NCI-H345 treated with DMSO at 0.1 percent for 48 hours (cell line): ENCODE data around the gene FNDC3B.
"Not testable (repeated sequence)": the region's sequence is repeated elsewhere in the genome, so short reads cannot be mapped to it uniquely, and the experiment has no call there.

Experiments used
- DNase-seq: peaks from one replicate; lab custom pipeline; 2025; ENCODE audit not compliant: unreplicated experiment; lab: John Stamatoyannopoulos, UW

The FNDC3B gene

DNA sequence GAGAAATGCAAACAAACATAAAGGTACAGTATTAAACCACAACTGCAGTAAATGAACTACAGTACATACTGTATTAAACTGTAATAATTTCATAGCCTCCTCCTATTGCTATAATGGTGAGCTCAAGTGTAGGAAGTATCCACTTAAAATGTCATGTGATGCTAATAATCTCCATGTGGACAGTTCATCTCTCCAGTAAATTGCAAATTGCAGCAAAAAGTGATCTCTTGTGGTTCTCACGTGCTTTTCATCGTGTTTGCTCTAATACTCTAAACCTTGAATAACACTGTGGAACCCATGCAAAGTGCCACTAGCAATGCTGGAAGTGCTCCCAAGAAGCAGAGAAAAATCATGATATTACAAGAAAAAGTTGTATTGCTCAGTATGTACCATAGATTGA, 9.2 kb upstream of the FNDC3B start:
- no peak for DNase-seq

DNA sequence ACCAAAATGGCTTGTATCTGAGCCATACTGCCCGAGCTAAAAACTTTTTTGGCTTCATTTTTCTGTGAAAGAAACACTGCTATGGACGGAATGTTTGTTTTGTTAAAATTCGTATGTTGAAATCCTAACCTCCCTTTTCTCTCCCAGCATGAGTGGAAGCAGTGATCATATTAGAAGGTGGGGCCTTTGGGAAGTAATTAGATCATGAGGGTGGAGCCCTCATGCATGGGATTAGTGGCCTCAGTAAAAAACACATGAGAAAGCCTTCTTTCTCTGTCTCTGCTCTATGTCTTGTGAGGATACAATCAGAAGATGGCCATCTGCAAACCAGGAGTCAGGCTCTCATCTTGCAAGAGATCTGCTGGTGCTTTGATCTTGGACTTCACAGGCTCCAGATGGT, 7.4 kb upstream of the FNDC3B start:
- DNase-seq = no peak

DNA sequence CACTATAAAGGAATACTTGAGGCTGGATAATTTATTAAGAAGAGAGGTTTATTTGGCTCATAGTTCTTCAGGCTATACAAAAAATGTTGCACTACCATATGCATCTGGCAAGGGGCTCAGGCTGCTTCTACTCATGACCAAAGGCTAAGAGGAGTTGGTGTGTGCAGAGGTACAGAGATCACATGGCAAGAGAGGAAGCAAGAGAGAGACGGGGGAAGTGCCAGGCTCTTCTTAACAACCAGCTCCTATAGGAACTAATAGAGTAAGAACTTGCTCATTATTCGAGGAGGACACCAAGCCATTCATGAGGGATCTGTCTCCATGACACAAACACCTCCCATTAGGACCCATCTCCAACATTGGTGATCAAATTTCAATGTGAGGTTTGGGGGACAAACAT, 6.0 kb upstream of the FNDC3B start:
- no peak for DNase-seq

DNA sequence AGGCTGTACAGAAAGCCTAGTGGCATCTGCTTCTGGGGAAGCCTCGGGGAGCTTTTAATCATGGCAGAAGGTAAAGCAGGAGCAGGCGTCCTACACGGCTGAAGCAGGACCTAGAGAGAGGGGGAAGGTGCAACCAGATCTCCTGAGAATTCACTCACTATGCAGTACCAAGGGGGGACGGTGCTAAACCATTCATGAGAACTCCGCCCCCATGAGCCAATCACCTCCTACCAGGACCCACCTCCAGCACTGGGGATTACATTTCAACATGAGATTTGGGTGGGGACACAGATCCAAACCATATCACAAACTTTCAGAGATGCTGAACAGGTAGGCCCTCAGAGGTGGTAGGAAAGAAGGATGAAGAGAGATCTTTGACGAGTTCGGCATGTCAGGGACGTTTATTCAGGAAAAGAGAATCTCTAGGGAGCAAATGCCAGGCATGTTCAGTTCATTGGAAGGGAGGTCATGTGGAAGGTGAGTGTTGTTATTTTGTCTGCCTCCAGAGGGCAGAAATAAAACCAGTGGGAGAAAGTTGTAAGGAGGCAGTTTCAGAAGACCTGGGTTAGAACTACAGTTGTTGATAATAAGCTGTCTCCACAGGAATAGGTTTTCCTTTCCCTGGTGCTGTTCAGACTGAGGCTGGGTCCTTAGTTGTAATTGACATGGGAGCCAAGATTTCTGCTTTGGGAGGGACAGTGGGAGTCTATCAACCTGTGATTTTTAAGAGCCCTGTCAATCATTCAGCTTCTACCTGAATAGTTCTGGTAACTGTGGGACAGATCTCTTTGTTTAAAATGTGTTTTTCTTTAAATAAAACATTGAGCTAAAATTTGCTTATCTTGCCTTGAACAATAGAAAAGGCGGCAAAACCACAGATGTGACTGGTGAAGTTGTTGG, 4.3 kb upstream of the FNDC3B start:
- no peak for DNase-seq

DNA sequence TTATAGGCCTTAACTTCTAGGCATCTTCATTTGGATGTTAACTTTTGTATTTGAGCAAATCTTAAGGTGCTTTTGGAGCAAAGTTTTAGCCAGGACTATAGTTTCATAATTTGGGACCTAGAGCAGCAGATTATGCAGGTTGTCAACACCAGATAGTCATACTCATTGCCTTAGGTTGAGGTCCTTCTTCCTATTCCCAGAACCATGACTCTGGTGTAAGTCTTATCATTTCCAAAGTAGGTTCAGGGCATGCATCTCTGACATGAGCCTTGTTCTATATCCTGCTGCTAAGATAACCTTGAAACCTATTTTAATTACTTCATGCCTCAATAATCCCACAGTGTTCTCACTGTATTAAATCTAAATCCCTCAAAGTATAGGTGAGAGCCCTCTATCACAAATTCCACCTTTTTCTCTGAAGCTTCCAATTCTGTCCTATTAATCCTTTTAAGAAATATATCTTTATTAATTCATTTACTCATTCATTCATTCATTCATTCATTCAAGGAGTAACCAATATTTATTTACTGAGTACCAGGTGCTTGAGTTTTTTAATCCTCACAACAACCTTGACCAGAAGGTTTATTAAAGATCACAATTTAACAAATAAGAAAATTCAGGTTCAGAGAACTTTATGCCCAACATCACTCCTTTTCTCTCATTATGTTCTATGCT, 2.7 kb upstream of the FNDC3B start:
- DNase-seq = no peak

DNA sequence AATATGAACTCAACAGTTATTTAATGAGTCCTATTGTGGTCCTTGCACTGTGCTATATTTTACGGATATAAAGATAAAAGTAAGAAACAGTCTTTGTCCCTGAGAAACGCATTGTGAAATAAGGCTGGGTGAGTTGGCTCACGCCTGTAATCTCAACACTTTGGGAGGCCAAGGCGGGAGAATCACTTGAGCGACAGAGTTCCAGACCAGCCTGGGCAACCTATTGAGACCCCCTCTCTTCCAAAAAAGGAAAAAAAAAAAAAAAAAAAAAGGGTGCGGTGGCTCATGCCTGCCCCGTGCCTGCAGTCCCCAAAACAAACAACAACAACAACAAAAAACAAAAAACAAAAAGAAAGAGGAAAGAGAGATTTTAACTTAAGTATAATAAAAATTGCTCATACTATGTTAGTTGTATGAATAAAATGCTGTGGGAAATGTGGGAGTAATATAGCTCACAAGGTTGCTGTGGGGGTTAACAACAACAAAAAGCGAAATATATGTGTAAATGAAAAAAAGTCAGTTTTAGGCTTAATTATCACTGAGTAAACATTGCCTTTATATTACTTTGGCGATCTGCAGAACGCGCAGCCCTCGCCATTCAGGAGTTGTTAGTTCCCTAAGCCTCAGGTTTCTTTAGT, 461 bp upstream of the FNDC3B start:
- DNase-seq = no peak

DNA sequence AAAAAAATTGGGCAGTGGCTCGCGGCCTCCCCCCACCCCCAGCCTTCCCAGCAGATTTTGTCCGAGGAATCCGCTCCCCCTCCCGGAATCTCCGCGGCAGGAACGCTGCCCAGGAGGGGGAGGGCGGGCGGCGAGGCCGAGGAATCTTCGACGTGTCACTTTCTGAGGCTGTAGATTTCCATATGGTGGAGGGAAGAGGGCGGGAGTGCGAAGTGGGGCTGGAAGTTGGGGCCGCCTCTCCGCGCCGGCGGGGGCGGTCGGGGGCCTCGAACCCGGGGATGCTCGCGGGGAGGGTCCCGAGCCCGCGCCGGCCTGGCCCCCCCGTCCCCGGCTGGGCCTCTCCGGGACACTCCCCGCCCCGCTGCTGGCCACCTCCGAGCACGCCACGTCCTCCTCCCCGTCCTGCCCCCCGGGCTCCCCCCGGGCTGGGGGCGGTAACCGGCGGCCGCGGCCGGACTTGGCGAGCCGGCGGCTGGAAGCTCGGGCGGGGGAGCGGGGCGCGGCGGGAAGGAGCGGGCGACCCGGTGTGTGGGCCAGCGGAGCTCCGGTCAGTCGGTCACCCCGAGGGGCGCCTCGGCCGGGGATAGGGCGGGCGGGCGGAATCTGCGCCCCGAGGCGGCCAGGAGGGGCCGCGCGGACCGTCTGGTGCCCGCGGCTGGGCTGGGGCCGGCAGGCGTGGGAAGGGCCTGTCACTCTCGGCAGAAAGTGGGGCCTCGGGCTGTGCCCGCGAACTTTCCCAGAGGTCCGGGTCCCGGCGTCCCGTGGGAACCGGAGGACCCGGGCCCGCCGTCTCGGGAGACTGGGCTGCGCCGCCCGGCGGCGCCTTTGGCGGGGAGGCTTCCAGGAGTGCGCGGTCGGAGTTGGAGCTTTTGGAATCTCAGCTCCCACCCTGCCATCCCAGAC, 951 bp downstream of the FNDC3B start:
- DNase-seq = no peak

DNA sequence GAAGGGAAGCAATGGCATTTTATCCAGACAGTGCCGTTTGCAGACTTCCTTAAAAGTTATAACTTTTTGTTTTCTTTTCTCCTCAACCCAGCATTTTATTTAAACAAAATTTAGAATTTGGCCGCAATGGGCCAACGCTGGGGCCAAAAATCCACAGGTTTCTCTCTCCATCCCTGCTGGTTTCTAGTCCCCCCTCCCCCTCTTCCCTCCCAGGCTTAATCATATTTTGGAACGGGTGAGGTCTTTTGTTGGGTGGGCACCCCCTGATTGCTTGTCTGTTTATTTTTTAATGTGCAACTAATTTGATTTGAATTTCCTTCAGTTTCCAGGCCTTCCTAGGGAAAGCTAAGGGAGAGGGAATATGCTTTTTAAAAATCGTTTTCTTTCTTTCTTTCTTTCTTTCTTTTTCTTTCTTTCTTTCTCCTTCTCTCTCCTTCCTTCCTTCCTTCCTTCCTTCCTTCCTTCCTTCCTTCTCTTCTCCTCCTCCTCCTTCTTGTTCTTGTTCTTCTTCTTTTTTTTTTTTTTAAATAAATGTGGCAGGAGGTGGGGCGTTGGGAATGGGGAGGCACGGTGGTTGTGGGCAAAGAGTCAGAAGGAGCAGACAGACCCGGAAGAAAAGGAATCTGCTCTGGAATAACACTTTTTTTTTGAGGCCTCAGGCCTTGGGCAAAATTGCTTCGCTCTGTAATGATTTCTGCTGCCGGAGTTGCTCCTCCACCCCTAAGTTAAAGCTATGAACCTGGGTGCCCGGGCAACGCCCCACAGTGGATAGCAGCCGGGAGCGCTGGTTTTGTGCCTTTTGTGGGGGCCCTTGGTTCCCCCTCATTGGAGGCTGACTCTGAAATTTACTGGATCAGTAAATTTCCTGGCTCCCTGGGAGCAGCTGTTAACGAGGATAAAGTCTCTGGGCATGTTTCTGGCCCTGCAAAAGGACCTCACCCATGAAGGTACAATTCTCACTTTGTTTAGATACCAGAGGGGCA, 1.9 kb downstream of the FNDC3B start:
- no peak for DNase-seq

DNA sequence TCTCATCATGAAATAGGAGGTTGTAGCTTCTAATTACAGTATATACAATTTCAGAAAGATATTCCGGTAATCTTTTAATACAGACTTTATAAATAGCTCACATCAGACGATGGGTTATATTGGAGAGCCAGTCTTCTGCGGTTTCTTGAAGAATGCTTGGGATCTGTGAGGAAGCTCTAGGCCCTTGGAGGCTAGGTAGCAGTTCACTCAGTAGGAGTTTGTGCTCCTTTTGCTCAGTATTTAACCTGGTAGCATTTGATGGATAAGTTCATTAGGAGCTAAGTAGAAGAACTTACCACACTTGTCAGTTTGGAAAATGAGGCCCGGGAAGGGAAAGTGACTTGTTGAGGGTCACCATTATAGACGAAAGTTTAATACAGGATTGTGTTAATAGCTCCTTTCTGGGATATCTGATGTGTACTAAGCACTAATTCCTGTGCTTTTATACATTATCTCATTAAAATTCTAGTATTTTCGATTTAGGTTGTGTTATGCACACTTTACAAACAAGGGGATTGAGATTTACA, 2.8 kb downstream of the FNDC3B start:
- no peak for DNase-seq

DNA sequence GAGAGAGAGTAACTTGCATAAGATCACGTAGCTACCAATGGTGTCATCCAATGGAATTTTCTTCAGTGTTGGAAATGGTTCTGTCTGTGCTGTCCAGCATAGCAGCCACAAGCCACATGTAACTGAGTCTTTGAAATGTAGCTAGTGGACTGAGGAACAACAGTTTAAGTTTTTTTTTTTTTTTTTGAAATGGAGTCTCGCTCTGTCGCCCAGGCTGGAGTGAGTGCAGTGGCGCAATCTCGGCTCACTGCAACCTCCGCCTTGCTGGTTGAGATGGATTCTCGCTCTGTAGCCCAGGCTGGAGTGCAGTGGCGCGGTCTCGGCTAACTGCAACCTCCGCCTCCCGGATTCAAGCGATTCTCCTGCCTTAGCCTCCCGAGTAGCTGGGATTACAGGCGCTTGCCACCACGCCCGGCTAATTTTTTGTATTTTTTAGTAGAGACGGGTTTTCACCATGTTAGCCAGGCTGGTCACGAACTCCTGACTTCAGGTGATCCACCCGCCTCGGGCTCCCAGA, 3.3 kb downstream of the FNDC3B start:
- DNase-seq = not testable (repeated sequence)

DNA sequence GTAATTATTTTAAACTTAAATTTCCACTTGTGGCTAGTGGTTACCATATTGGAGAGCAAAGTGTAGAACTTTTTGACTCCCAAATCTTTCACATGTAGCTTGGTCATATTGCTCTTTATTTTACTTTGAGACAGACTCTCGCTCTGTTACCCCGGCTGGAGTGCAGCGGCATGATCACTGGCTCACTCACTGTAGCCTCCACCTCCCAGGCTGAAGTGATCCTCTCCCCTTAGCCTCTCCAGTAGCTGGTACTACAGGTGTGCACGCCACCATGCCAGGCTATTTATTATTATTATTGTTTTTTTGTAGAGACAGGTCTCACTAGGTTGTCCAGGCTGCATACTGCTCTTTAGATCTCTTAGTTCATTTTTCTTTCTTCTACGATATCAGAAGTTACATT, 3.9 kb downstream of the FNDC3B start:
- no peak for DNase-seq

DNA sequence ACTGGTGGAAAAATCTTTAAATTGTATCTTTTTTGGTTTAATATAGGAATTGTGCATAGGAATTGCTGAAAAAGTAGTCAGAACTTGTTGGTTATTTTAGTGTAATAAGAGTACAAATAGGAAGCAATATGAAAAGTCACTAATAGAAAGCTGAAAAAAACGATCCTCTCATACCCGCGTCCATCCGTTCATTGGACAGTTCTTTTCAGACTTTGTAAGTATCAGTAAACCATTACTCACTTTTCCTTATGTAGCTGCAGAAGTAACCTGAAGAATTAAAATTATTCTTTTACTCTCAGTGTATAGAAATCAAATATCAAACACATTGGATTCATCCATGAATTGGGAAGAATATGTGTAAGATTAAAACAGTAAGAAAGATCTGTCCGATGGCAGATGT, 4.4 kb downstream of the FNDC3B start:
- DNase-seq = no peak

DNA sequence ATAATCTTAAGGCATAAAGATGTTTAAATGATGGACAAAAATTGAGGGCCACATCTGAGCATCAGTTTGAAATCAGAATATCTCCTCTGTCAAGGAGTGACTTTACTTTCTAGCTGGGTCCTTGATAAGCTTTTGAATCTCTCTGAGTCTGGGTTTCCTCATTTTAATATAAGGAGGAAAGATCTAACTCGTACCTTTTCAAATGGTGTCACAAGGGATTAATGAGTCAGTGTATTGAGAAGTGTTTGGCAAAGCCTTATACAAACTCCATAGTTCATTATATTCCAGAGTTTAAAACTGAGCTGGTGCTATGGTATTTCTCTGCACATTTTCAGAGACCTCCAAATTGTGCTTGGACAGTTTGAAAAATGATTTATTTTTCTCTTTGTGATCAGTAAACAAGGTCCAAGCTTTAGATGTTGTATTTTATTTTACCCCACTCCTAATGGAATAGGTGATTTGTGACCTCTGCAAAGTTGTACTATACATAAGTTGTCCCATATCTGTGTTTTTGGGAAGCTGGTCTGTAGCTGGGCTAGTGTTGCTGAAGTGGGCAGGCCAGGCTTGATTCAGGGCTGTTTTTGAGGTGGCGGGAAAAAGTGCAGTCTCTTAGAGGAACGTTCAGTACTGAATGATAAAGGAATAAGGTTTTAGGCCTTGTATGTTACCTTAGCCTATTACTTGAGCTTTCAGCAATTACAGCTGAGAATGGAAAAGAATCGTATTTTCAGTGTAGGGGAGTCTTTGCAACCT, 5.6 kb downstream of the FNDC3B start:
- no peak for DNase-seq

DNA sequence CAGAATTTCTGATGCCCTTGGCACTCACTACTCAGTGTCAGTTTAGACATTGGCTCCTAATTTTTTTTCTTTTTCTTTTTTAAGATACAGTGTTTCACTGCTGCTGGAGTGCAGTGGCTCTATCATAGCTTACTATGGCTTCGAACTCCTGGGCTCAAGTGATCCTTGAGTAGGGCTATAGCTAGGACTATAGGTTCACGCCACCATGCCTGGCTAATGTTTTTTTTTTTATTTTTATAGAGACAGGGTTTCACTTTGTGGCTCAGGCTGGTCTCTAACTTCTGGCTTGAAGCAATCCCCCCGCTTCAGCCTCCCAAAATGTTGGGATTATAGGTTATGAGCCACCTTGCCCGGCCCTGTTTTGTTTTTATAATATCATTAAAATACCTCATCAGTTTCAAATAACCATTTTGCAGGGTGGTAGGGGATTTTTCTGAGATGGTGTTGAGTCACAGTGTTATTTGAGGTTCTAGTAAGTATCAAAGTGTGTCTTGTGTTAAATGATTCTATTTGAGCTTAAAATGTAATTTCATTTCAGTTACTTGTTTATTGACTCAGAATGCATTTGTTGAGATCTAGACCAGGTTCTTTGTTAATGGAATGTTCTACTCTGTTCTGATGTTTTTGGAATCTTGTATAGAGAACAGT, 7.0 kb downstream of the FNDC3B start:
- no peak for DNase-seq

DNA sequence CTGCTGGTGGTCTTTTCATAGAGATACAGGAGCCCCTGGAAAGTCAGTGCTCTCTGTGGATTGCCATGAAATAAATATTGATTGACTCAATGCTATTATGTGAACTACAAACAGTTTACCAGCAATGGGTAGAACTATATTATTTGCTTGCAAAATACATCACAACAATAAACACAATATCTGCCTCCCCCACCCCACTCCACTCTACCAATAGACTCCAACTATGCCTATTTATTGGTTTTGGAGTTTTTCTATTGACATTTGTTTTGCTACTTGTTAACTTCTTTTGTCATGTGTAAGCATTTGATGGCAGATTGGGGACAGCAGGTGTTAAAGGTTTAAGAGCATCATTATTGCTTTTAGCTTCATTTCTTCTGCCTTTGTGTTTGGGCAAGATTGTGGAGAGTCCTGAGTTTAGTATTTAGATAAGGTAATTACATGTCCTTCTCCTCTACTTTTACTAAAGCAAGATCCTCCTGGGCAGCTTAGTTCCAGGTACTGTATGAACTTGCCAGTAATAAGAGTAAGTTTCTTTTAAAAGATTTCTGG, 8.3 kb downstream of the FNDC3B start:
- no peak for DNase-seq

DNA sequence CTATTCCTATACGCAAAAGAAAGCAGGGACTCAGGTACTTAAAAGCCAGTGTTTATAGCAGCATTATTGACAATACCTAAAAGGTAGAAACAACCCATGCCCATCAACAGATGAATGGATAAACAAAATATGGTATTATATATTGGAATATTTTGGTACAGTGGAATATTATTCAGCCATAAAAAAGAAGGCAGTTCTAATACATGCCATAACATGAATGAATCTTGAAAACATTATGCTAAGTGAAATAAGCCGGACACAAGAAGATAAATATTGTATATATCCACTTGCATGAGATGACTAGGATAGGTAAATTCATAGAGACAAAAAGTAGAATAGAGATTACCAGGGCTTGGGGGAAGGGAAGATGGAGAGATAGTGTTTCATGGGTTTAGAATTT, 9.2 kb downstream of the FNDC3B start:
- DNase-seq = no peak

DNA sequence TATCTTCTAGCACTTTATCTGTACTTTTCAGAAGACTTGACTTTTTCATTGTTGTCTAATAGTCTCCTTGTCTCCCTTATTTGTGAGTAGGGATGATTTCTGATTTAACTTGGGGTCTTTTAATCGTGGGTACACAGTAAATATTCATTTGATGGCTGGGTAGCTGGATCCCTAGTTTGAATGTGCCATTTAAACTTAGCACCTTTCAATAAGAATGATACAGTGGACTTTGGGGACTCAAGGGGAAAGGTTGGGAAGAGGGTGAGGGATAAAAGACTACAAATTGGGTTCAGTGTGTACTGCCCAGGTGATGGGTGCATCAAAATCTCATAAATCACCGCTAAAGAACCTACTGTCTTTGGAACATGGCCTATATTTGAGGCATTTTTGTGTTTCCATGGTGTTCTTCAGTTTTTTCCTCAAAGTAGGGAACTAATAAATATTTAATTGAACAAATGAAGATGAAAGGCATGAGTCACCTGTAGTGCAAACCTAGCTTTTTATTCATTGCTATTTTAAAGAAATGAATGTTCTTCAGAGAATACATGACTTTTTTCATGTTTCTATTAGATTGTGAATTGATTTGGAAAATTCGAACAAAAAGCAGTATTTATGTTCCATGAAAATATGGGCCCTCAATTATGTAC, 12.1 kb downstream of the FNDC3B start:
- no peak for DNase-seq
